Measurements from ENCODE around the gene TUBA4A.

The TUBA4A gene

GRCh38 chr2:219252570-219252899 lies 1.2 kb downstream of the TUBA4A start:
- H3K4me3 ChIP-seq (ENCODE audit: insufficient read depth, low read depth, low read length, poor library complexity, severe bottlenecking) = peak overlapping the region; percentile 87
- no peaks in the 10 kb centered on the region for H3K9me3 ChIP-seq (ENCODE audit: control insufficient read depth, low read length)
- H3K36me3 ChIP-seq (ENCODE audit: control insufficient read depth, insufficient read depth, low read length) = peaks cover 12% of the 10 kb centered on the region
- peaks cover 48% of the 10 kb centered on the region for H3K4me1 ChIP-seq (ENCODE audit: control insufficient read depth, insufficient read depth, low read length, poor library complexity, severe bottlenecking)
- peak overlapping the region; percentile 94 for H3K27ac ChIP-seq (ENCODE audit: insufficient read depth, low read length, poor library complexity, severe bottlenecking)
- no peaks in the 10 kb centered on the region for H3K27me3 ChIP-seq (replicated peaks; ENCODE audit: control insufficient read depth, insufficient read depth, low read length, poor library complexity, severe bottlenecking)
- DNase-seq = no peak

- DNase-seq = peak in 1 of 3 donors; percentile 26
- peak overlapping the region; percentile 94 for H3K27ac ChIP-seq (ENCODE audit: insufficient read depth, low read length, poor library complexity, severe bottlenecking)
Observed at GRCh38 chr2:219252084-219252483, 1.6 kb downstream of the TUBA4A start.

GRCh38 chr2:219251656-219252055 lies 2.1 kb downstream of the TUBA4A start:
- Histone ChIP-seq H3K4me3 (ENCODE audit: insufficient read depth, low read depth, low read length, poor library complexity, severe bottlenecking) (peak overlapping the region; percentile 87), H3K27ac (ENCODE audit: insufficient read depth, low read length, poor library complexity, severe bottlenecking) (peak overlapping the region; percentile 94), H3K27me3 (replicated peaks; ENCODE audit: control insufficient read depth, insufficient read depth, low read length, poor library complexity, severe bottlenecking) (no peaks in the 10 kb centered on the region), H3K36me3 (ENCODE audit: control insufficient read depth, insufficient read depth, low read length) (peaks cover 12% of the 10 kb centered on the region), H3K9me3 (ENCODE audit: control insufficient read depth, low read length) (no peaks in the 10 kb centered on the region), H3K4me1 (ENCODE audit: control insufficient read depth, insufficient read depth, low read length, poor library complexity, severe bottlenecking) (peaks cover 57% of the 10 kb centered on the region)
- DNase-seq = no peak

More at GRCh38 chr2:219252084-219252483, 1.6 kb downstream of the TUBA4A start:
- Histone ChIP-seq H3K4me1 (ENCODE audit: control insufficient read depth, insufficient read depth, low read length, poor library complexity, severe bottlenecking) (peaks cover 53% of the 10 kb centered on the region), H3K9me3 (ENCODE audit: control insufficient read depth, low read length) (no peaks in the 10 kb centered on the region), H3K36me3 (ENCODE audit: control insufficient read depth, insufficient read depth, low read length) (peaks cover 12% of the 10 kb centered on the region), H3K4me3 (ENCODE audit: insufficient read depth, low read depth, low read length, poor library complexity, severe bottlenecking) (peak overlapping the region; percentile 87), H3K27me3 (replicated peaks; ENCODE audit: control insufficient read depth, insufficient read depth, low read length, poor library complexity, severe bottlenecking) (no peaks in the 10 kb centered on the region)

GRCh38 chr2:219250049-219250781 lies 3.5 kb downstream of the TUBA4A start:
- H3K27me3 ChIP-seq (replicated peaks; ENCODE audit: control insufficient read depth, insufficient read depth, low read length, poor library complexity, severe bottlenecking) = no peaks in the 10 kb centered on the region
- H3K27ac ChIP-seq (ENCODE audit: insufficient read depth, low read length, poor library complexity, severe bottlenecking) = peak overlapping the region; percentile 69
- H3K9me3 ChIP-seq (ENCODE audit: control insufficient read depth, low read length) = no peaks in the 10 kb centered on the region
- H3K4me3 ChIP-seq (ENCODE audit: insufficient read depth, low read depth, low read length, poor library complexity, severe bottlenecking) = peak overlapping the region; percentile 43
- DNase-seq = no peak
- peaks cover 12% of the 10 kb centered on the region for H3K36me3 ChIP-seq (ENCODE audit: control insufficient read depth, insufficient read depth, low read length)
- peaks cover 67% of the 10 kb centered on the region for H3K4me1 ChIP-seq (ENCODE audit: control insufficient read depth, insufficient read depth, low read length, poor library complexity, severe bottlenecking)

DNA sequence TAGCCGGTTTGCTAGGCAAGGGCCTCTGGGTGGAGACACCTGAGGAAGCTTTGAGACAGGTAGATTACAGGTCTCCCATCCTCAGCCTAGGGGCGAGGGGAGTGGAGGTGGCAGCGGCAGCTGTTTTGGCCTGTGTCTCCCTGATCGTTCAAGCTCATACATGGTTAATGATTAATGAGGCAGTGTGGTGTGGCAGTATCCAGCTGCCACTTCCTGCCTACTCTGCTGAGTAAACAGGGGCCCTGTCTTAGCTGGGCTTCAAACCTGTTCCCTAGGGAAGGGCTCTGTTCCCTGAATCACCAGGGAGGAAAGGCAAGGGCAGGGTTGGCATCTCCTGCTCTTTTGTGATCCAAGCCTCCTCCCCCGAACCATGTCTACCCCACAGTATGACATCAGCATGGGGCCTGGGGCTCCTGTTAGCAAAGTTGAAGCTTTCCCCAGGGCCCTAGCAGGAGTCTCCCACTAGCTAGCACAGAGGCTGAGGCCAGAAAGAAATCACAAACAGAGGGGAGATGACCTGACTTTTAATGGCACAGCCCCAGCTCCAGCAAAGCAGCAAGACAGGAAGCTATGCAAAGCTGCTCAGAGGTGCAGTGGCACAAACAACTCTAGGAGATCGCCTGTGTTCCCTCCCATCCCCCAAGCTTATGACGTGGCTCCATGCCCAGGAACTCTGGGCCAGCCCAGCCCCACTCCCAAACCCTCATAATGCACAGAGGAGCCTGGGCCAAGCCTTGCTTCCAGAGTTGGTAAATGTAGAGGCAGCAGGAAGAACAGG lies 4.3 kb downstream of the TUBA4A start:
- H3K27me3 ChIP-seq (replicated peaks; ENCODE audit: control insufficient read depth, insufficient read depth, low read length, poor library complexity, severe bottlenecking) = no peaks in the 10 kb centered on the region
- H3K9me3 ChIP-seq (ENCODE audit: control insufficient read depth, low read length) = no peaks in the 10 kb centered on the region
- peaks cover 75% of the 10 kb centered on the region for H3K4me1 ChIP-seq (ENCODE audit: control insufficient read depth, insufficient read depth, low read length, poor library complexity, severe bottlenecking)
- peaks cover 12% of the 10 kb centered on the region for H3K36me3 ChIP-seq (ENCODE audit: control insufficient read depth, insufficient read depth, low read length)
- DNase-seq = peak in 1 of 3 donors; percentile 47
- peak overlapping the region; percentile 69 for H3K27ac ChIP-seq (ENCODE audit: insufficient read depth, low read length, poor library complexity, severe bottlenecking)
- H3K4me3 ChIP-seq (ENCODE audit: insufficient read depth, low read depth, low read length, poor library complexity, severe bottlenecking) = peak overlapping the region; percentile 43

DNA sequence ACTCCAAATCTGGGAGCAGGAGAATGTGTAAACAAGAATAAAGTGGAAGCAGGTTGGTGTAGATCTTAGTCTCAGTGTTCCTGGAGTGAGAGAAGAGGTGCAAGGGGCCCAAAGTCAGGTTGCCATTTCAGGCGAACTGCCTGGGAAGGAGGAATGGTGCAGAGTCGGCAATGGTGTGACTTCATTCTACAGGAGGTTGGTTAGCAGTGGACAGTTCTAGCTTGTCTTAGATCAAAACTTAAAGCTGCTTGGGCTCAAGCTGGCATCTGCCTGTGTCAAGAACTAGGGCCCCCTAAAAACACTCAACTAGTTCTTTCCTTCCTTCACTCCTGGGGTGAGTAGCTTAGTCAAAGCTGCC lies 4.9 kb downstream of the TUBA4A start:
- peak overlapping the region; percentile 43 for H3K4me3 ChIP-seq (ENCODE audit: insufficient read depth, low read depth, low read length, poor library complexity, severe bottlenecking)
- no peaks in the 10 kb centered on the region for H3K9me3 ChIP-seq (ENCODE audit: control insufficient read depth, low read length)
- DNase-seq = no peak
- no peaks in the 10 kb centered on the region for H3K27me3 ChIP-seq (replicated peaks; ENCODE audit: control insufficient read depth, insufficient read depth, low read length, poor library complexity, severe bottlenecking)
- H3K27ac ChIP-seq (ENCODE audit: insufficient read depth, low read length, poor library complexity, severe bottlenecking) = peak overlapping the region; percentile 69
- H3K4me1 ChIP-seq (ENCODE audit: control insufficient read depth, insufficient read depth, low read length, poor library complexity, severe bottlenecking) = peaks cover 75% of the 10 kb centered on the region
- H3K36me3 ChIP-seq (ENCODE audit: control insufficient read depth, insufficient read depth, low read length) = peaks cover 12% of the 10 kb centered on the region

DNA sequence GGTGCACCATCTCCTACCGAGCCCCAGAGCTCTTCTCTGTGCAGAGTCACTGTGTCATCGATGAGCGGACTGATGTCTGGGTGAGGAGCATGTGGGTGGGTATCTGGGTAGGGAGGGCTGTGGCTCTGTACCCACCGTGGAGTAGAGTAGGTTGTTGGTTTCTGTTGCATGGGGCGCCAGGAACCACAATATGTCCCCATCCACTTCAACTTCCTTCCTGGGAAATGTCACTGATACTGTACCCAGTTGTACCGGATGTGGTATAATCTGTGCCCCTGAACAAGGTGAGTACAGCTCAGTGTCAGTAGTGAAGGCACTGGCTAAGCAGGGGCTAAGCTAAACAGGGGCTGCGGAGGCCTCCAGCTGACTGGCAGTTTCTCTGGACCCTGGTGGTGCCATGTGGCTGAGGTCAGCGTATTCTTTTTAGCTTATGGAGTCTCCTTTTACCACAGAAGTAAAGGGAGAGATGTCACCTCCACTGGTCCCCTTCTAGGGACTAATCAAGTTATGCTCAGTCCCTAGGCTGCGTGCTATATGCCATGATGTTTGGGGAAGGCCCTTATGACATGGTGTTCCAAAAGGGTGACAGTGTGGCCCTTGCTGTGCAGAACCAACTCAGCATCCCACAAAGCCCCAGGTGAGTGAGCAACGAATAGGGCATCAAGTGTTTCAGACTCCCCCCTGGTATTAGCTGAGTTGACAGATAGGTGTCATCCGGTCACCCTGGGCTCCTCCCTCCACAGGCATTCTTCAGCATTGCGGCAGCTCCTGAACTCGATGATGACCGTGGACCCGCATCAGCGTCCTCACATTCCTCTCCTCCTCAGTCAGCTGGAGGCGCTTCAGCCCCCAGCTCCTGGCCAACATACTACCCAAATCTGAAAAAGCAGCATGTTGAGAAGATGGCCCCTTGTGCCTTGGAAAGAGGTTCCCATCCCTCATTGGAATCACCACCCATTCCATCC lies 5.8 kb downstream of the TUBA4A start:
- H3K9me3 ChIP-seq (ENCODE audit: control insufficient read depth, low read length) = no peaks in the 10 kb centered on the region
- peaks cover 12% of the 10 kb centered on the region for H3K36me3 ChIP-seq (ENCODE audit: control insufficient read depth, insufficient read depth, low read length)
- H3K4me3 ChIP-seq (ENCODE audit: insufficient read depth, low read depth, low read length, poor library complexity, severe bottlenecking) = peak overlapping the region; percentile 37
- H3K4me1 ChIP-seq (ENCODE audit: control insufficient read depth, insufficient read depth, low read length, poor library complexity, severe bottlenecking) = peaks cover 75% of the 10 kb centered on the region
- peak overlapping the region; percentile 69 for H3K27ac ChIP-seq (ENCODE audit: insufficient read depth, low read length, poor library complexity, severe bottlenecking)
- H3K27me3 ChIP-seq (replicated peaks; ENCODE audit: control insufficient read depth, insufficient read depth, low read length, poor library complexity, severe bottlenecking) = no peaks in the 10 kb centered on the region
- peak; percentile 51 to 63 (median 59) for DNase-seq

GRCh38 chr2:219246559-219246958 lies 7.2 kb downstream of the TUBA4A start:
- Histone ChIP-seq H3K9me3 (ENCODE audit: control insufficient read depth, low read length) (no peaks in the 10 kb centered on the region), H3K4me1 (ENCODE audit: control insufficient read depth, insufficient read depth, low read length, poor library complexity, severe bottlenecking) (peaks cover 64% of the 10 kb centered on the region), H3K36me3 (ENCODE audit: control insufficient read depth, insufficient read depth, low read length) (peaks cover 12% of the 10 kb centered on the region), H3K27ac (ENCODE audit: insufficient read depth, low read length, poor library complexity, severe bottlenecking) (peak overlapping the region; percentile 95), H3K27me3 (replicated peaks; ENCODE audit: control insufficient read depth, insufficient read depth, low read length, poor library complexity, severe bottlenecking) (no peaks in the 10 kb centered on the region), H3K4me3 (ENCODE audit: insufficient read depth, low read depth, low read length, poor library complexity, severe bottlenecking) (no peak overlapping the region)
- no peak for DNase-seq

- Histone ChIP-seq H3K4me1 (ENCODE audit: control insufficient read depth, insufficient read depth, low read length, poor library complexity, severe bottlenecking) (peaks cover 58% of the 10 kb centered on the region), H3K4me3 (ENCODE audit: insufficient read depth, low read depth, low read length, poor library complexity, severe bottlenecking) (peak overlapping the region; percentile 93), H3K9me3 (ENCODE audit: control insufficient read depth, low read length) (no peaks in the 10 kb centered on the region), H3K27me3 (replicated peaks; ENCODE audit: control insufficient read depth, insufficient read depth, low read length, poor library complexity, severe bottlenecking) (no peaks in the 10 kb centered on the region), H3K36me3 (ENCODE audit: control insufficient read depth, insufficient read depth, low read length) (peaks cover 12% of the 10 kb centered on the region), H3K27ac (ENCODE audit: insufficient read depth, low read length, poor library complexity, severe bottlenecking) (peak overlapping the region; percentile 95)
- DNase-seq = no peak
Observed at GRCh38 chr2:219245899-219246230, 7.9 kb downstream of the TUBA4A start.
